ENCODE data around the gene RPL12. TPM values are rescaled to one million over a fixed set of nuclear protein-coding genes. Genes with fewer than 3 reads are reported as not detected.
A peak's percentile ranks its signal among the peaks of the same experiment; 100 is the strongest.

The RPL12 gene
- total RNA-seq, 1 donor from 2014 or later: 1,020 TPM

DNA sequence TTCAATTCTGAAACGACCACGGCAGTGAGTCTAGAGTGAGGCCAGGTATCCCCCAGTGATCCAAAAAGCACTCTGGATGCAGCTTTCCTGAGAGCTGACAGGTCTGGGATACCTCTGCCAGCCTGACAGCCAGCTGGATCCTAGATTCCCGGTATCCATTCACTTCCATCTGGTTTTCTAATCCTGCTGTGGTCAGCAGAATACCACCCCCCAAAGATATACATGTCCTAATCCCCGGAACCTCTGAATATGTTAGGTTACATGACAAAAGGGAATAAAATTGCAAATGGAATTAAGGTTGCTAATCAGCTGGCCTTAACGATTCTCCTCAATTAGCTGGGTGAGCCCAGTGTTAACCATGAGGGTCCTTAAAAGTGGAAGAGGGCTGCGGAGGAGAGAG is 28.4 kb downstream of the RPL12 start:
- Histone ChIP-seq H3K27me3 (no peaks in the 10 kb centered on the region), H3K4me1 (peaks cover 32% of the 10 kb centered on the region), H3K27ac (peak overlapping the region; percentile 91), H3K9me3 (no peaks in the 10 kb centered on the region), H3K36me3 (peaks cover 6% of the 10 kb centered on the region), H3K4me3 (peak overlapping the region; percentile 84)
- DNase-seq (no peak), ATAC-seq (no peak)
- no peak for TF ChIP-seq CTCF (IDR thresholded peaks at IDR 0.05)
- intact Hi-C loops (cut with DNase I): no loop called here

- Histone ChIP-seq H3K4me3 (no peak overlapping the region), H3K9me3 (no peaks in the 10 kb centered on the region), H3K27ac (no peak overlapping the region), H3K4me1 (peaks cover 32% of the 10 kb centered on the region), H3K27me3 (no peaks in the 10 kb centered on the region), H3K36me3 (peaks cover 6% of the 10 kb centered on the region)
- no peak for ATAC-seq
- intact Hi-C loops (cut with DNase I): no loop called here
- no peak for DNase-seq
- no peak for TF ChIP-seq CTCF (IDR thresholded peaks at IDR 0.05)
Observed at GRCh38 chr9:127422133-127422782, 28.9 kb downstream of the RPL12 start.

- Histone ChIP-seq H3K27me3 (no peaks in the 10 kb centered on the region), H3K9me3 (no peaks in the 10 kb centered on the region), H3K4me1 (peaks cover 23% of the 10 kb centered on the region), H3K36me3 (no peaks in the 10 kb centered on the region), H3K27ac (no peak overlapping the region), H3K4me3 (no peak overlapping the region)
- intact Hi-C loops (cut with DNase I): no loop called here
- no peak for ATAC-seq
- no peak for DNase-seq
- no peak for TF ChIP-seq CTCF (IDR thresholded peaks at IDR 0.05)
Observed at GRCh38 chr9:127421057-127421456, 30.1 kb downstream of the RPL12 start.

- no peak overlapping the region for H3K4me3 ChIP-seq
- H3K27me3 ChIP-seq: no peaks in the 10 kb centered on the region
- no peak for ATAC-seq
- no peak overlapping the region for H3K27ac ChIP-seq
- H3K4me1 ChIP-seq: peaks cover 11% of the 10 kb centered on the region
- intact Hi-C loops (cut with DNase I): no loop called here
- H3K36me3 ChIP-seq: no peaks in the 10 kb centered on the region
- no peak for TF ChIP-seq CTCF (IDR thresholded peaks at IDR 0.05)
- H3K9me3 ChIP-seq: no peaks in the 10 kb centered on the region
- no peak for DNase-seq
Observed at GRCh38 chr9:127419348-127419747, 31.9 kb downstream of the RPL12 start.

GRCh38 chr9:127418037-127418471 is 33.2 kb downstream of the RPL12 start:
- Histone ChIP-seq H3K36me3 (no peaks in the 10 kb centered on the region), H3K9me3 (no peaks in the 10 kb centered on the region), H3K27ac (no peak overlapping the region), H3K4me1 (peaks cover 10% of the 10 kb centered on the region), H3K27me3 (no peaks in the 10 kb centered on the region), H3K4me3 (no peak overlapping the region)
- ATAC-seq: peak; percentile 75
- intact Hi-C loops (cut with DNase I): no loop called here
- peak; percentile 30 for TF ChIP-seq CTCF (IDR thresholded peaks at IDR 0.05)
- DNase-seq: peak; percentile 73

Data from upper lobe of right lung (tissue), 1 donor.